Esophagus squamous epithelium (tissue), 5 donors: ENCODE results near the gene FBXL17. TPM values are rescaled to one million over a fixed set of nuclear protein-coding genes. Genes with fewer than 3 reads are reported as not detected.

Source experiments
- DNase-seq: peaks from one replicate; lab custom pipeline; 2025; lab: John Stamatoyannopoulos, UW
- H3K27ac ChIP-seq, 4 donors: fragments of 200-600 bp; sonication (generic); one replicate each; pipeline ENCODE4 v1.5.1; 2016 to 2019; ENCODE audit warnings: mild to moderate bottlenecking in 1 of 4
- H3K27me3 ChIP-seq, 4 donors: fragments of 200-600 bp; sonication (generic); 1 replicate in 3 of 4; 2 replicates in 1 of 4; pipeline versions ENCODE4 v1.5.1 to v1.6.0; 2017 to 2021; ENCODE audit warnings: antibody characterized with exemption in 1 of 4
- H3K36me3 ChIP-seq, 3 donors: fragments of 200-600 bp; sonication (generic); one replicate each; pipeline ENCODE4 v1.5.1; 2016 to 2019
- H3K4me1 ChIP-seq, 3 donors: fragments of 200-600 bp; sonication (generic); one replicate each; pipeline ENCODE4 v1.5.1; 2017 to 2019
- H3K4me3 ChIP-seq, 4 donors: fragments of 200-600 bp; sonication (generic); 1 replicate in 3 of 4; 2 replicates in 1 of 4; pipeline ENCODE4 v1.5.1; 2016 to 2019; ENCODE audit warnings: mild to moderate bottlenecking in 2 of 4, moderate library complexity in 1 of 4
- H3K9me3 ChIP-seq, 3 donors: fragments of 200-600 bp; sonication (generic); one replicate each; pipeline ENCODE4 v1.5.1; 2016 to 2019
- POLR2A ChIP-seq, 4 donors: fragments of 450-650 bp; IDR thresholded peaks; one replicate each; pipeline ENCODE4 v1.6.1; 2017; ENCODE audit warnings: antibody characterized with exemption in 4 of 4, mild to moderate bottlenecking in 4 of 4, moderate library complexity in 3 of 4
- WGBS, 2 donors: methylation state at CpG; one replicate each; pipeline ENCODE4 v1.1.5; 2018; 5-methylcytosine and 5-hydroxymethylcytosine counted together
- intact Hi-C: fragments of 100-400 bp; cut with DNase I; formaldehyde crosslinking; loops from one replicate; pipeline ENCODE4 v1.15.0; 2022
- total RNA-seq, 4 donors: library from RNA; depleted of rRNA; stranded (reverse); fragments of >200 nt; gene quantifications; one replicate each; pipeline ENCODE4 v1.1.0, GENCODE V29; 2016
- TF ChIP-seq, protein P1 (sequence below), 6 experiments: fragments of 450-650 bp in 4 of 6; fragments of 200-600 bp in 2 of 6; sonication (generic) in 2 of 6; IDR thresholded peaks; one replicate each; pipeline ENCODE4 v1.5.1; 2016 to 2019; ENCODE audit warnings: antibody characterized with exemption in 6 of 6, mild to moderate bottlenecking in 4 of 6, moderate library complexity in 4 of 6
- donor health status: DM: yes; HTN: yes; CAD: no.

The FBXL17 gene
- total RNA-seq, 4 donors from 2014 or later: 11.8 to 23.5 (median 13.8) TPM

DNA sequence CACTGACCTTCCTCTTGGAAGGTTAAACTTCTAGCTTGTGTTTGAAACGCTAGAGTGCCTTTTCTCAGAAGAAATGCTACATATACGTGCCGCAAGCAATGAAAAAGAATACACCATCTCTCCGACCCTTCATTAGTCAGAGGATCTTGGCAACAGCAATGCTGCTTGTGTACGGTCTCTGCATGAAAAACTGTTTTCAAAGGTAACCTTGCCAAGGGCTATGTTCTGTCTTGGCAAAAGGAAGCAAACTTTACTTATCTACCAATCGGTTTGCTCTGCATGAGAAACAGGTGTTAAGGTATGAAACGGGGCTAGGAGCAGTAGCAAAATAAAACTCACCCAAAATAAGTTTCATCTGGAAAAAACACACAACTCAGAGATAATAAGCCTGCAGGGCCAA lies 297.8 kb downstream of the FBXL17 start:
- no peaks in the 10 kb centered on the region for H3K36me3 ChIP-seq
- intact Hi-C loops: no loop called here
- no peak overlapping the region for H3K4me3 ChIP-seq
- TF ChIP-seq POLR2A (IDR thresholded peaks at IDR 0.05): no peak
- TF ChIP-seq, protein P1, sequence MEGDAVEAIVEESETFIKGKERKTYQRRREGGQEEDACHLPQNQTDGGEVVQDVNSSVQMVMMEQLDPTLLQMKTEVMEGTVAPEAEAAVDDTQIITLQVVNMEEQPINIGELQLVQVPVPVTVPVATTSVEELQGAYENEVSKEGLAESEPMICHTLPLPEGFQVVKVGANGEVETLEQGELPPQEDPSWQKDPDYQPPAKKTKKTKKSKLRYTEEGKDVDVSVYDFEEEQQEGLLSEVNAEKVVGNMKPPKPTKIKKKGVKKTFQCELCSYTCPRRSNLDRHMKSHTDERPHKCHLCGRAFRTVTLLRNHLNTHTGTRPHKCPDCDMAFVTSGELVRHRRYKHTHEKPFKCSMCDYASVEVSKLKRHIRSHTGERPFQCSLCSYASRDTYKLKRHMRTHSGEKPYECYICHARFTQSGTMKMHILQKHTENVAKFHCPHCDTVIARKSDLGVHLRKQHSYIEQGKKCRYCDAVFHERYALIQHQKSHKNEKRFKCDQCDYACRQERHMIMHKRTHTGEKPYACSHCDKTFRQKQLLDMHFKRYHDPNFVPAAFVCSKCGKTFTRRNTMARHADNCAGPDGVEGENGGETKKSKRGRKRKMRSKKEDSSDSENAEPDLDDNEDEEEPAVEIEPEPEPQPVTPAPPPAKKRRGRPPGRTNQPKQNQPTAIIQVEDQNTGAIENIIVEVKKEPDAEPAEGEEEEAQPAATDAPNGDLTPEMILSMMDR (IDR thresholded peaks at IDR 0.05): no peak
- no peaks in the 10 kb centered on the region for H3K4me1 ChIP-seq
- no peak overlapping the region for H3K27ac ChIP-seq
- DNase-seq: no peak
- WGBS, 2 donors: 47% methylated on average over 7 of the region's 7 CpGs
- H3K9me3 ChIP-seq: no peaks in the 10 kb centered on the region
- no peaks in the 10 kb centered on the region for H3K27me3 ChIP-seq

DNA sequence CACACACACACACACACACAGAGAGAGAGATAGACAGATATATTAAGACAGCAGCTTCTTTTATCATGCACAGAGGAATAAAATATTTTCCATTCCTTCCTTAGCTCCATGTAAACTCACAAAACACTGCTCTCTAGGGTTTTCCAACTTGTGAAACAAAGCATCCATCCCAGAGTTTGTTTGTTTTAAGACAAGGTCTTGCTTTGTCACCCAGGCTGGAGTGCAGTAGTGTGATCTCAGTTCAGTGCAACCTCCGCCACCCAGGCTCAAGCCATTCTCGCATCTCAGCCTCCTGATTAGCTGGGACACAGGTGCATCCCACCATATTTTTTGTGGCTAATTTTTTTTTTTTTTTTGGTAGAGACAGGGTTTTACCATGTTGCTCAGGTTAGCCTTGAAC lies 298.7 kb downstream of the FBXL17 start:
- DNase-seq: no peak
- Histone ChIP-seq H3K4me3 (no peak overlapping the region), H3K4me1 (no peaks in the 10 kb centered on the region), H3K27ac (no peak overlapping the region), H3K9me3 (no peaks in the 10 kb centered on the region), H3K27me3 (no peaks in the 10 kb centered on the region), H3K36me3 (no peaks in the 10 kb centered on the region)
- 96 to 100% methylated on average over 2 of the region's 2 CpGs for WGBS, 2 donors
- intact Hi-C loops: no loop called here
- TF ChIP-seq, protein P1 (IDR thresholded peaks at IDR 0.05): no peak
- no peak for TF ChIP-seq POLR2A (IDR thresholded peaks at IDR 0.05)

DNA sequence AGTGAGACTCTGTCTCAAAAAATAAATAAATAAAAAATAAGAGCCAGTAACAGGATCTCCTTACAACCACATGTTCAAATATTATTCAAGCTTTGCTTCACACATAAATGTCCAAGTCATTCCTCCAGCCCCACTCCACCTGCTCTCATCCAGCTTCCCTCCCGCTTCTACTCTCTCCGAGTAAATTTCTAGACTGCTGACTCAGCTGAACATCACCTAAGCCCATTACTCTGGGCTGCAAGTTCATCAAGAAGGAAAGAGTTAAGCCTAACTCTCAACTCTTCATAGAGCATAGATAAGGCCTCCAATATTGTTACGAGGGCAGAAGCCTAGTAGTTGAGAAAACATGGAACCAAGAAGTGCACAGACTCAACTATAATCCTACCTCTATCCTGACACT lies 300.2 kb downstream of the FBXL17 start:
- Histone ChIP-seq H3K9me3 (no peaks in the 10 kb centered on the region), H3K27me3 (no peaks in the 10 kb centered on the region), H3K27ac (no peak overlapping the region), H3K4me1 (no peaks in the 10 kb centered on the region), H3K4me3 (no peak overlapping the region), H3K36me3 (no peaks in the 10 kb centered on the region)
- intact Hi-C loops: no loop called here
- WGBS, 2 donors: 92 to 94% methylated on average over 3 of the region's 3 CpGs
- no peak for TF ChIP-seq POLR2A (IDR thresholded peaks at IDR 0.05)
- TF ChIP-seq, protein P1 (IDR thresholded peaks at IDR 0.05): no peak
- no peak for DNase-seq

DNA sequence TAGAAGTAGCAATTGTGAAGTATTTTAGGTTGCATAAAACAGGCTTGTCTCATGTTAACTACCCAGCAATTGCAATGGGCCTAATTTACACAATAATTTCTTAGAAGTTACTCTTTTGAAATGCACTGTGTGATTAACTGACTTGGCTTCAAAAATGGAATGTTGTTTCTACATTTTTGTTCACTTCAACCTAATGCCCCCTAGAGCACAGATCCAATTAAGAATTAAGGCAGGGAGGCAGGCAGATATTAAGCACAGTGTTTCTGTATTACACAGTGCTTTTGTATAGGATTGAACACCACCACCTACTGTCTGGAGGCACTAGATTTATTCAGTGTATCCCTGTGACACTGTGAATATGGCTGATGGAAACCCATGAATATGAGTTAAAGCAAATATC lies 302.1 kb downstream of the FBXL17 start:
- H3K27ac ChIP-seq: no peak overlapping the region
- no peaks in the 10 kb centered on the region for H3K9me3 ChIP-seq
- H3K4me3 ChIP-seq: no peak overlapping the region
- H3K36me3 ChIP-seq: no peaks in the 10 kb centered on the region
- intact Hi-C loops: no loop called here
- no peaks in the 10 kb centered on the region for H3K4me1 ChIP-seq
- no peaks in the 10 kb centered on the region for H3K27me3 ChIP-seq
- DNase-seq: no peak
- no peak for TF ChIP-seq POLR2A (IDR thresholded peaks at IDR 0.05)
- TF ChIP-seq, protein P1 (IDR thresholded peaks at IDR 0.05): no peak

DNA sequence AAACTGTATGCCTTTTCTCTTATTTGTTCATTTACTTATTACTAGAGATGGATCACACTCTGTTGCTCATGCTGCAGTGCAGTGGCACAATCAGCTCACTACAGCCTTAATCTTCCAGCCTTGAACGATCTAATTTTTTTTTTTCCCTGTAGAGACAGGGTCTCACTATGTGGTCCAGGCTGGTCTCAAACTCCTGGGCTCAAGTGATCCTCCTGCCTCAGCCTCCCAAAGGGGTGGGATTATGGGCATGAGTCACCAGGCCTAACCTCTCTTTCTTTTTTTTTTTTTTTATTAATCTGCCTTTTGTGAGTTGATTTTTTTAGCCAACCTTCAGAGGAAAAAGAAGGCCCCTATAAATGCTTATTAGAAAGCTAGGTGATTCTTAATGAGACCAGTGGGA lies 303.0 kb downstream of the FBXL17 start:
- Histone ChIP-seq H3K27ac (no peak overlapping the region), H3K27me3 (no peaks in the 10 kb centered on the region), H3K4me3 (no peak overlapping the region), H3K4me1 (no peaks in the 10 kb centered on the region), H3K9me3 (no peaks in the 10 kb centered on the region), H3K36me3 (no peaks in the 10 kb centered on the region)
- intact Hi-C loops: no loop called here
- 89 to 100% methylated on average over 1 of the region's 1 CpG for whole genome bisulfite sequencing, 2 donors
- TF ChIP-seq POLR2A (IDR thresholded peaks at IDR 0.05): no peak
- TF ChIP-seq, protein P1 (IDR thresholded peaks at IDR 0.05): no peak
- DNase-seq: no peak
